ENCODE results near the gene ELMO3. TPM values are rescaled to one million over a fixed set of nuclear protein-coding genes. Genes with fewer than 3 reads are reported as not detected.

ELMO3 gene
- polyA plus RNA-seq, 3 donors from 2014 or later = not detected

GRCh38 chr16:67245186-67245585 is 46.3 kb downstream of the ELMO3 start:
- peak overlapping the region; percentile 88 to 93 (median 90) for H3K27ac Mint-ChIP-seq
- peak overlapping the region; percentile 69 to 95 (median 83) for H3K4me3 Mint-ChIP-seq
- H3K9me3 Mint-ChIP-seq = no peaks in the 10 kb centered on the region
- peaks cover 5 to 16% (median 10%) of the 10 kb centered on the region in 3 donors for H3K27me3 Mint-ChIP-seq (ENCODE audit: low read depth in 3 of 3)
- peaks cover 54 to 55% of the 10 kb centered on the region in 2 donors for H3K4me1 Mint-ChIP-seq
- DNase-seq = no peak
- H3K36me3 Mint-ChIP-seq = no peaks in the 10 kb centered on the region

- Mint-ChIP-seq H3K27ac (peak overlapping the region in 5 of 6 donors; percentile 88 to 93 (median 90)), H3K4me3 (peak overlapping the region; percentile 69 to 95 (median 83)), H3K27me3 (ENCODE audit: low read depth in 3 of 3) (peaks cover 7 to 16% (median 10%) of the 10 kb centered on the region in 3 donors), H3K4me1 (peaks cover 55% of the 10 kb centered on the region in 2 donors), H3K36me3 (no peaks in the 10 kb centered on the region), H3K9me3 (no peaks in the 10 kb centered on the region)
- DNase-seq = peak in 1 of 3 donors; percentile 14
Measured at GRCh38 chr16:67245674-67246080, 46.7 kb downstream of the ELMO3 start.

GRCh38 chr16:67246081-67246755 is 47.3 kb downstream of the ELMO3 start:
- peak; percentile 42 to 58 (median 57) for DNase-seq
- H3K27me3 Mint-ChIP-seq (ENCODE audit: low read depth in 3 of 3) = peaks cover 7 to 16% (median 10%) of the 10 kb centered on the region in 3 donors
- no peaks in the 10 kb centered on the region for H3K9me3 Mint-ChIP-seq
- H3K36me3 Mint-ChIP-seq = no peaks in the 10 kb centered on the region
- peak overlapping the region; percentile 71 to 92 (median 87) for H3K27ac Mint-ChIP-seq
- H3K4me1 Mint-ChIP-seq = peaks cover 54 to 55% of the 10 kb centered on the region in 2 donors
- H3K4me3 Mint-ChIP-seq = peak overlapping the region; percentile 83 to 95 (median 95)

- Mint-ChIP-seq H3K27me3 (ENCODE audit: low read depth in 3 of 3) (peaks cover 7 to 16% (median 11%) of the 10 kb centered on the region in 3 donors), H3K4me3 (peak overlapping the region; percentile 83 to 95 (median 95)), H3K36me3 (no peaks in the 10 kb centered on the region), H3K4me1 (peaks cover 50 to 55% of the 10 kb centered on the region in 2 donors), H3K9me3 (no peaks in the 10 kb centered on the region), H3K27ac (peak overlapping the region; percentile 71 to 91 (median 84))
- DNase-seq = peak in 1 of 3 donors; percentile 25
Measured at GRCh38 chr16:67246756-67247191, 47.8 kb downstream of the ELMO3 start.

- peaks cover 49 to 54% of the 10 kb centered on the region in 2 donors for H3K4me1 Mint-ChIP-seq
- peaks cover 7 to 16% (median 14%) of the 10 kb centered on the region in 3 donors for H3K27me3 Mint-ChIP-seq (ENCODE audit: low read depth in 3 of 3)
- H3K9me3 Mint-ChIP-seq = no peaks in the 10 kb centered on the region
- H3K4me3 Mint-ChIP-seq = peak within 1 kb of the TSS; percentile 83 to 95 (median 95)
- H3K36me3 Mint-ChIP-seq = no peaks in the 10 kb centered on the region
- peak; percentile 97 to 99 (median 98) for DNase-seq
- peak within 1 kb of the TSS; percentile 81 to 91 (median 88) for H3K27ac Mint-ChIP-seq
Measured at GRCh38 chr16:67247192-67248072, 48.5 kb downstream of the ELMO3 start, which contains the start of gene FHOD1. Gene FHOD1 (minus strand): TSS chr16:67247481. CDS start chr16:67247410, 71 bp downstream.

- no peaks in the 10 kb centered on the region for H3K9me3 Mint-ChIP-seq
- no peak for DNase-seq
- H3K36me3 Mint-ChIP-seq = no peaks in the 10 kb centered on the region
- peak overlapping the region; percentile 83 to 95 (median 95) for H3K4me3 Mint-ChIP-seq
- peak overlapping the region; percentile 81 to 91 (median 87) for H3K27ac Mint-ChIP-seq
- H3K27me3 Mint-ChIP-seq (ENCODE audit: low read depth in 3 of 3) = peaks cover 7 to 19% (median 16%) of the 10 kb centered on the region in 3 donors
- H3K4me1 Mint-ChIP-seq = peaks cover 46 to 49% of the 10 kb centered on the region in 2 donors
Measured at GRCh38 chr16:67248073-67248400, 49.1 kb downstream of the ELMO3 start.

GRCh38 chr16:67248401-67249177 is 49.7 kb downstream of the ELMO3 start, which contains the start of gene SLC9A5:
Gene SLC9A5 (plus strand): TSS chr16:67248979. CDS start chr16:67249015, 36 bp downstream.
- no peaks in the 10 kb centered on the region for H3K9me3 Mint-ChIP-seq
- H3K4me1 Mint-ChIP-seq = peaks cover 42 to 44% of the 10 kb centered on the region in 2 donors
- peaks cover 7 to 19% (median 16%) of the 10 kb centered on the region in 3 donors for H3K27me3 Mint-ChIP-seq (ENCODE audit: low read depth in 3 of 3)
- peak within 1 kb of the TSS; percentile 83 to 95 (median 95) for H3K4me3 Mint-ChIP-seq
- peak; percentile 28 to 36 (median 29) for DNase-seq
- H3K36me3 Mint-ChIP-seq = no peaks in the 10 kb centered on the region
- H3K27ac Mint-ChIP-seq = peak within 1 kb of the TSS; percentile 81 to 91 (median 87)

GRCh38 chr16:67249178-67250044 is 50.5 kb downstream of the ELMO3 start:
- Mint-ChIP-seq H3K27me3 (ENCODE audit: low read depth in 3 of 3) (peaks cover 6 to 19% (median 16%) of the 10 kb centered on the region in 3 donors), H3K36me3 (no peaks in the 10 kb centered on the region), H3K4me1 (peaks cover 34 to 36% of the 10 kb centered on the region in 2 donors), H3K4me3 (peak overlapping the region; percentile 61 to 76 (median 68)), H3K27ac (peak overlapping the region in 1 of 6 donors; percentile 17), H3K9me3 (no peaks in the 10 kb centered on the region)
- no peak for DNase-seq

GRCh38 chr16:67250045-67250327 is 51.1 kb downstream of the ELMO3 start:
- DNase-seq = no peak
- peak overlapping the region; percentile 46 to 76 (median 68) for H3K4me3 Mint-ChIP-seq
- H3K36me3 Mint-ChIP-seq = no peaks in the 10 kb centered on the region
- peak overlapping the region in 1 of 6 donors; percentile 17 for H3K27ac Mint-ChIP-seq
- H3K4me1 Mint-ChIP-seq = peaks cover 28 to 30% of the 10 kb centered on the region in 2 donors
- H3K27me3 Mint-ChIP-seq (ENCODE audit: low read depth in 3 of 3) = peaks cover 6 to 19% (median 16%) of the 10 kb centered on the region in 3 donors
- H3K9me3 Mint-ChIP-seq = no peaks in the 10 kb centered on the region

GRCh38 chr16:67252609-67253497 is 53.9 kb downstream of the ELMO3 start:
- H3K9me3 Mint-ChIP-seq = no peaks in the 10 kb centered on the region
- no peak overlapping the region for H3K27ac Mint-ChIP-seq
- H3K27me3 Mint-ChIP-seq (ENCODE audit: low read depth in 3 of 3) = peaks cover 6 to 15% (median 11%) of the 10 kb centered on the region in 3 donors
- DNase-seq = no peak
- peaks cover 14 to 17% of the 10 kb centered on the region in 2 donors for H3K4me1 Mint-ChIP-seq
- H3K4me3 Mint-ChIP-seq = no peak overlapping the region
- H3K36me3 Mint-ChIP-seq = no peaks in the 10 kb centered on the region

Measured in immature natural killer cell (primary cell).